Liver (tissue), 9 donors: ENCODE data around the gene CCDC92. TPM values are rescaled to one million over a fixed set of nuclear protein-coding genes. Genes with fewer than 3 reads are reported as not detected.

ENCODE experiments used
- DNase-seq: peaks from one replicate; pipeline ENCODE4 v3.0.0-alpha.2; 2017; ENCODE audit warnings: low spot score
- H3K27ac ChIP-seq, 2 donors: one replicate each; pipeline ENCODE4 v1.7.0; 2013; ENCODE audit warnings: inconsistent platforms in 2 of 2, low read length in 2 of 2, control low read depth in 1 of 2, low read depth in 1 of 2, mild to moderate bottlenecking in 1 of 2
- H3K27me3 ChIP-seq, 4 donors: one replicate each; pipeline versions ENCODE4 v1.6.1 to v1.7.0; 2013; ENCODE audit warnings: low read length in 3 of 4, inconsistent platforms in 1 of 4, mild to moderate bottlenecking in 1 of 4, moderate library complexity in 1 of 4; ENCODE audit not compliant: control insufficient read depth in 4 of 4, insufficient read depth in 4 of 4
- H3K36me3 ChIP-seq, 4 donors: one replicate each; pipeline versions ENCODE4 v1.6.1 to v1.7.0; 2013; ENCODE audit warnings: low read length in 3 of 4, mild to moderate bottlenecking in 3 of 4, low read depth in 1 of 4, moderate library complexity in 1 of 4; ENCODE audit not compliant: control insufficient read depth in 4 of 4, insufficient read depth in 3 of 4
- H3K4me1 ChIP-seq, 4 donors: one replicate each; pipeline versions ENCODE4 v1.6.1 to v1.7.0; 2013; ENCODE audit warnings: low read length in 3 of 4, mild to moderate bottlenecking in 3 of 4, moderate library complexity in 1 of 4; ENCODE audit not compliant: control insufficient read depth in 4 of 4, insufficient read depth in 4 of 4
- H3K4me3 ChIP-seq, 3 donors: one replicate each; pipeline versions ENCODE4 v1.6.1 to v1.7.0; 2013; ENCODE audit warnings: low read length in 3 of 3, control low read depth in 1 of 3, low read depth in 1 of 3, mild to moderate bottlenecking in 1 of 3
- H3K9ac ChIP-seq, 2 donors: one replicate each; pipeline ENCODE4 v1.7.0; 2013; ENCODE audit warnings: low read length in 2 of 2, mild to moderate bottlenecking in 2 of 2, moderate library complexity in 2 of 2, control low read depth in 1 of 2, low read depth in 1 of 2
- H3K9me3 ChIP-seq, 4 donors: one replicate each; pipeline versions ENCODE4 v1.6.1 to v1.7.0; 2013; ENCODE audit warnings: low read length in 3 of 4; ENCODE audit not compliant: control insufficient read depth in 4 of 4
- EGR1 ChIP-seq, 2 donors: IDR thresholded peaks; 2 replicates each; pipeline ENCODE4 v1.6.1; 2016 to 2018; ENCODE audit warnings: antibody characterized with exemption in 2 of 2, low read depth in 2 of 2
- FOXA1 ChIP-seq: IDR thresholded peaks from 2 replicates; pipeline ENCODE4 v1.6.1; 2016; ENCODE audit warnings: antibody characterized with exemption
- FOXA2 ChIP-seq: IDR thresholded peaks from 2 replicates; pipeline ENCODE4 v1.6.1; 2016; ENCODE audit warnings: antibody characterized with exemption
- GABPA ChIP-seq, 2 donors: IDR thresholded peaks in 1 of 2; conservative IDR thresholded peaks in 1 of 2; 2 replicates each; pipeline ENCODE4 v1.6.1; 2016; ENCODE audit warnings: antibody characterized with exemption in 2 of 2, mild to moderate bottlenecking in 1 of 2, moderate library complexity in 1 of 2
- HNF4A ChIP-seq, 2 donors: conservative IDR thresholded peaks; 2 replicates each; pipeline ENCODE4 v1.6.1; 2016; ENCODE audit warnings: antibody characterized with exemption in 2 of 2, mild to moderate bottlenecking in 2 of 2
- HNF4G ChIP-seq: IDR thresholded peaks from 2 replicates; pipeline ENCODE4 v1.6.1; 2016; ENCODE audit warnings: antibody characterized with exemption
- JUND ChIP-seq, 2 donors: IDR thresholded peaks; 2 replicates each; pipeline ENCODE4 v1.6.1; 2016; ENCODE audit warnings: antibody characterized with exemption in 2 of 2
- NR2F2 ChIP-seq: IDR thresholded peaks from 2 replicates; pipeline ENCODE4 v1.6.1; 2016; ENCODE audit warnings: antibody characterized with exemption
- RAD21 ChIP-seq, 2 donors: IDR thresholded peaks; 2 replicates each; pipeline ENCODE4 v1.6.1; 2016; ENCODE audit warnings: antibody characterized with exemption in 2 of 2, mild to moderate bottlenecking in 2 of 2
- RXRA ChIP-seq, 2 donors: IDR thresholded peaks; 2 replicates each; pipeline ENCODE4 v1.6.1; 2017 to 2018; ENCODE audit warnings: antibody characterized with exemption in 2 of 2, mild to moderate bottlenecking in 1 of 2
- SP1 ChIP-seq: IDR thresholded peaks from 2 replicates; pipeline ENCODE4 v1.6.1; 2018; ENCODE audit warnings: antibody characterized with exemption, mild to moderate bottlenecking
- TAF1 ChIP-seq: conservative IDR thresholded peaks from 2 replicates; pipeline ENCODE4 v1.6.1; 2016; ENCODE audit warnings: antibody characterized with exemption, mild to moderate bottlenecking
- YY1 ChIP-seq: IDR thresholded peaks from 2 replicates; pipeline ENCODE4 v1.6.1; 2016; ENCODE audit warnings: antibody characterized with exemption, mild to moderate bottlenecking
- WGBS: extraction: QIAGEN DNeasy Blood & Tissue Kit; methylation state at CpG from one replicate; pipeline ENCODE4 v1.1.7; 2013; 5-methylcytosine and 5-hydroxymethylcytosine counted together
- polyA plus RNA-seq, 2 donors: library from polyadenylated mRNA; stranded (reverse) in 1 of 2; unstranded in 1 of 2; fragments of 200-250 nt in 1 of 2; fragments of >200 nt in 1 of 2; fragmentation: Nextera tagmentation in 1 of 2; extraction: Ambion mirVana in 1 of 2; gene quantifications; one replicate each; pipeline versions ENCODE4 v1.2.1 to v1.2.3, GENCODE V29; 2013 to 2015
- total RNA-seq, 2 donors: library from RNA; depleted of rRNA; stranded (reverse); fragments of >200 nt; gene quantifications; one replicate each; pipeline ENCODE4 v1.2.3, GENCODE V29; 2014
- TF ChIP-seq, protein P1 (sequence below): IDR thresholded peaks from 2 replicates; pipeline ENCODE4 v1.6.1; 2016; ENCODE audit warnings: antibody characterized with exemption
- TF ChIP-seq, protein P2 (sequence below): IDR thresholded peaks from 2 replicates; pipeline ENCODE4 v1.6.1; 2016; ENCODE audit warnings: antibody characterized with exemption
- TF ChIP-seq, protein P3 (sequence below): fragments of 150-350 bp; IDR thresholded peaks from 2 replicates; pipeline ENCODE4 v1.5.1; 2017; ENCODE audit warnings: improper control_type of control experiment, low read depth, low read length; ENCODE audit not compliant: missing input control
- donor health status: healthy.
- donor health status: healthy.
- donor health status: healthy.
- donor health status: healthy.
- donor health status: healthy.

CCDC92 gene
- total and polyA plus RNA-seq, 4 donors = 2.1 to 14.6 (median 9.3) TPM

DNA sequence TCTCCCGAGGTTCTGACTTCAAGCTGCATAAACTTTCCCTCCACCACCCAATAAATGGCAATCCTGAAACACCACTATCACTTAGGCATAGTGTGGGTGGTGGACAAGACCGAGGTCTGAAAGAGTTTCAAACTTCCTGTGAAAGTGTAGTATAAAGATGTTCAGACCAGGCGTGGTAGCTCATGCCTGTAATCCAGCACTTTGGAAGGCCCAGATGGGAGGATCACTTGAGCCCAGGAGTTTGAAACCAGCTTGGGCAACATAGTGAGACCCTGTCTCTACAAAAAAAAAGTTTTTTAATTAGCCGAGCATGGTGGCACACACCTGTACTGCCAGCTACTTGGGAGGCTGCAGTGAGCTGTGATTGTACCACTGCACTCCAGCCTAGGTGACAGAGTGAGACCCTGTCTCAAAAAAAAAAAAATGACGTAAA is 61.9 kb downstream of the CCDC92 start (continued):
- TF ChIP-seq, protein P1, sequence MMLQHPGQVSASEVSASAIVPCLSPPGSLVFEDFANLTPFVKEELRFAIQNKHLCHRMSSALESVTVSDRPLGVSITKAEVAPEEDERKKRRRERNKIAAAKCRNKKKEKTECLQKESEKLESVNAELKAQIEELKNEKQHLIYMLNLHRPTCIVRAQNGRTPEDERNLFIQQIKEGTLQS = no peak
- no peak for TF ChIP-seq SP1
- no peak for TF ChIP-seq YY1
- no peak for TF ChIP-seq TAF1
- TF ChIP-seq, protein P2, sequence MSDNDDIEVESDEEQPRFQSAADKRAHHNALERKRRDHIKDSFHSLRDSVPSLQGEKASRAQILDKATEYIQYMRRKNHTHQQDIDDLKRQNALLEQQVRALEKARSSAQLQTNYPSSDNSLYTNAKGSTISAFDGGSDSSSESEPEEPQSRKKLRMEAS = no peak

DNA sequence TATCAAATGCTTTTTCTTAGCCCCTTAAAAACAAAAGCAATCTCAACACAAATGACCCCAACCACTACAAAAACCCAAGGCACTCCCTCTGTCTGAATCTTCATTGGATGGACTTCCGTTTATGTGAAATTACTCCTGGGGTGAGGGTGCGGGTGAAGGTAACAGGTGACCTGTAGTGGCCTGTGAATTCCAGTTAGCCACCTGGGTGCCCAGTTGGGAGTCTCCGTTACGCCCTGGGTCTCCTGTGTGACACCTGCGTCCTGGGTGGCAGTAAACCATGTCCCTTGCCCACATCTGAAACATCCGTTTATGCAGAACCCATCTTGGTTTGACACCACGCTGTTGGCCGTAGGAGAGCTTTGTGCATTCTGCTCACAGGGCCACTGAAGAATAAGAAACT is 62.6 kb downstream of the CCDC92 start:
- WGBS = 88% methylated on average over 8 of the region's 8 CpGs
- no peaks in the 10 kb centered on the region for H3K27me3 ChIP-seq
- no peak for TF ChIP-seq NR2F2
- TF ChIP-seq, protein P3, sequence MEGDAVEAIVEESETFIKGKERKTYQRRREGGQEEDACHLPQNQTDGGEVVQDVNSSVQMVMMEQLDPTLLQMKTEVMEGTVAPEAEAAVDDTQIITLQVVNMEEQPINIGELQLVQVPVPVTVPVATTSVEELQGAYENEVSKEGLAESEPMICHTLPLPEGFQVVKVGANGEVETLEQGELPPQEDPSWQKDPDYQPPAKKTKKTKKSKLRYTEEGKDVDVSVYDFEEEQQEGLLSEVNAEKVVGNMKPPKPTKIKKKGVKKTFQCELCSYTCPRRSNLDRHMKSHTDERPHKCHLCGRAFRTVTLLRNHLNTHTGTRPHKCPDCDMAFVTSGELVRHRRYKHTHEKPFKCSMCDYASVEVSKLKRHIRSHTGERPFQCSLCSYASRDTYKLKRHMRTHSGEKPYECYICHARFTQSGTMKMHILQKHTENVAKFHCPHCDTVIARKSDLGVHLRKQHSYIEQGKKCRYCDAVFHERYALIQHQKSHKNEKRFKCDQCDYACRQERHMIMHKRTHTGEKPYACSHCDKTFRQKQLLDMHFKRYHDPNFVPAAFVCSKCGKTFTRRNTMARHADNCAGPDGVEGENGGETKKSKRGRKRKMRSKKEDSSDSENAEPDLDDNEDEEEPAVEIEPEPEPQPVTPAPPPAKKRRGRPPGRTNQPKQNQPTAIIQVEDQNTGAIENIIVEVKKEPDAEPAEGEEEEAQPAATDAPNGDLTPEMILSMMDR = no peak
- no peak for TF ChIP-seq YY1
- no peaks in the 10 kb centered on the region for H3K4me1 ChIP-seq
- H3K27ac ChIP-seq = no peak overlapping the region
- no peak overlapping the region for H3K9ac ChIP-seq
- no peak overlapping the region for H3K4me3 ChIP-seq
- no peaks in the 10 kb centered on the region for H3K36me3 ChIP-seq
- H3K9me3 ChIP-seq = no peaks in the 10 kb centered on the region
- DNase-seq = no peak

DNA sequence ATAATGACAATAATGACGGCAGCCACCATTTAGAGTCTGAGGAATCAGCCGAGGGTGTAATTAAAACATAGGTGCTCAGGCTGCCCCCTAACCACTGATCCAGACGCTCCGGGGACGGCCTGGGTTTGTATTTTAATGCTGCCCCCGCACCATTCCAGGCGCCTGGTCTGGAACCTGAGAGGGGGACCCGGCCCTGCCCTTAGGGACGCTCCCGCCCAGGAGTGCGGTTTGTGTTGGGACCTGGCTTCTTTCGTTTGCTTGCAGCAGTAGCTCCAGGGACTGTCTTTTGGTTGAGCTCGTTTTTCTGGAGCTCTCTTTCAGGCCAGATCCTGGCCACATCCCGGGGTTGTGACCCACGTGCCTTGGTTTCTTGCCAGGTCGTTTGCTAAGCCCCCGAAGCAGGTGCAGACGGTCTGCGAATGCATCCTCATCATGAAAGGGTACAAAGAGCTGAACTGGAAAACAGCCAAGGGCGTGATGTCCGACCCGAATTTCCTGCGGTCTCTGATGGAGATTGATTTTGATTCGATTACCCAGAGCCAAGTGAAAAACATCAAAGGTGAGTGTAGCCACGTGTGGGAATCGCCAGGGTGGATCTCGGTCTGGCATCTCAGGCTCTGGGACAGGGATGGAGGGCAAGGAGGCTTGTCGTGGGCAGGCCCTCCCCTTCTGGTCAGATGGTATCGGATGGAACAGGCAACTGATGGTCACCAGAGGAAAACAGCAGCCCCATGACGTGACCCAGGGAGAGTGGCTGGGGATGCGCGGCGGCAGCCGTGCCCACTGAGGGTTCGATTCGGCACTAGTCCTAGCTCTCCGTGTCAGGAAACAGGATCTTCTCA is 63.5 kb downstream of the CCDC92 start:
- Histone ChIP-seq H3K4me3 (no peak overlapping the region), H3K4me1 (no peaks in the 10 kb centered on the region), H3K9me3 (no peaks in the 10 kb centered on the region), H3K27me3 (no peaks in the 10 kb centered on the region), H3K27ac (no peak overlapping the region), H3K9ac (no peak overlapping the region), H3K36me3 (no peaks in the 10 kb centered on the region)
- no peak for DNase-seq
- 78% methylated on average over 37 of the region's 37 CpGs for WGBS
- TF ChIP-seq RAD21 (IDR thresholded peaks at IDR 0.05) (no peak), RXRA (IDR thresholded peaks at IDR 0.05) (no peak), TAF1 (no peak)
- TF ChIP-seq, protein P2 = no peak

DNA sequence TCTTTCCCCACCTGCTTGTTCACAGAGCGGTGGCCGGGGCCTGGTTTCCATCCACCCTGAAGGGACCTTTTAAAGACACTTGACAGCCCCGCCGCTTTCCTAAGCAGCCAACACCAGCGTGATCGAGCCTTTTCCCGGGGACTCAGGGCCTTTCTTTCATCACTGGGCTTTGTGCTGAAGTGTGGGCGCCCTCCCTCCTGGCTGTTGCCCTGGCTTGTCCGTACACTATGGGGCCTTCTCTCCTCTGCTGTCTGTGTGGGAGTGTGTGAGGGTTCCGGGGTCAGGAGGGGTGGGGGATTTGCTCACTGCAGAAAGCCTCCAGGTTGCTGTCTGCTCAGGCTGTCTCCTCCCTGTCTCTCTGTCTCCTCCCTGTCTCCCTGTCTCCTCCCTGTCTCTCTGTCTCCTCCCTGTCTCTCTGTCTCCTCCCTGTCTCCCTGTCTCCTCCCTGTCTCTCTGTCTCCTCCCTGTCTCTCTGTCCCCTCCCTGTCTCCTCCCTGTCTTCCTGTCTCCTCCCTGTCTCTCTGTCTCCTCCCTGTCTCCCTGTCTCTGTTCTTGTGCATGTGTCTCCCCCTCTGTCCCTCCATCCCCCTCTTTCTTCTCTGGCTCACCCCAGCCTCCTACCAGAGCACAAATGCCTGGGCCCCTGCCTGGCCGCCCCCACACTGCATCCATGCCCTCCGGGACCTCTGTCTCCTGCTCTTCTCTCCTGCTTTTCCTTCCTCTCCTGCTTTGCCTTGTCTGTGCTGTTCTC is 64.7 kb downstream of the CCDC92 start:
- Histone ChIP-seq H3K27ac (no peak overlapping the region), H3K36me3 (no peaks in the 10 kb centered on the region), H3K4me3 (no peak overlapping the region), H3K9me3 (no peaks in the 10 kb centered on the region), H3K4me1 (no peaks in the 10 kb centered on the region), H3K27me3 (no peaks in the 10 kb centered on the region), H3K9ac (no peak overlapping the region)
- 73% methylated on average over 12 of the region's 12 CpGs for WGBS
- no peak for DNase-seq
- no peak for TF ChIP-seq YY1
- no peak for TF ChIP-seq TAF1
- TF ChIP-seq RAD21 (IDR thresholded peaks at IDR 0.05) = no peak
- no peak for TF ChIP-seq EGR1 (IDR thresholded peaks at IDR 0.05; ENCODE audit: low read depth in 2 of 2)
- no peak for TF ChIP-seq RXRA (IDR thresholded peaks at IDR 0.05)
- TF ChIP-seq, protein P1 = no peak
- TF ChIP-seq FOXA1 = no peak
- TF ChIP-seq HNF4G = no peak
- TF ChIP-seq JUND (IDR thresholded peaks at IDR 0.05) = no peak
- no peak for TF ChIP-seq FOXA2
- TF ChIP-seq GABPA (IDR thresholded peaks at IDR 0.05 in 1 of 2, conservative IDR thresholded peaks at IDR 0.05 in 1 of 2) = no peak
- no peak for TF ChIP-seq HNF4A (conservative IDR thresholded peaks at IDR 0.05)
- TF ChIP-seq, protein P3 = no peak
- TF ChIP-seq, protein P2 = no peak
